ENCODE measurements around the gene TIMP3.

TIMP3 gene

DNA sequence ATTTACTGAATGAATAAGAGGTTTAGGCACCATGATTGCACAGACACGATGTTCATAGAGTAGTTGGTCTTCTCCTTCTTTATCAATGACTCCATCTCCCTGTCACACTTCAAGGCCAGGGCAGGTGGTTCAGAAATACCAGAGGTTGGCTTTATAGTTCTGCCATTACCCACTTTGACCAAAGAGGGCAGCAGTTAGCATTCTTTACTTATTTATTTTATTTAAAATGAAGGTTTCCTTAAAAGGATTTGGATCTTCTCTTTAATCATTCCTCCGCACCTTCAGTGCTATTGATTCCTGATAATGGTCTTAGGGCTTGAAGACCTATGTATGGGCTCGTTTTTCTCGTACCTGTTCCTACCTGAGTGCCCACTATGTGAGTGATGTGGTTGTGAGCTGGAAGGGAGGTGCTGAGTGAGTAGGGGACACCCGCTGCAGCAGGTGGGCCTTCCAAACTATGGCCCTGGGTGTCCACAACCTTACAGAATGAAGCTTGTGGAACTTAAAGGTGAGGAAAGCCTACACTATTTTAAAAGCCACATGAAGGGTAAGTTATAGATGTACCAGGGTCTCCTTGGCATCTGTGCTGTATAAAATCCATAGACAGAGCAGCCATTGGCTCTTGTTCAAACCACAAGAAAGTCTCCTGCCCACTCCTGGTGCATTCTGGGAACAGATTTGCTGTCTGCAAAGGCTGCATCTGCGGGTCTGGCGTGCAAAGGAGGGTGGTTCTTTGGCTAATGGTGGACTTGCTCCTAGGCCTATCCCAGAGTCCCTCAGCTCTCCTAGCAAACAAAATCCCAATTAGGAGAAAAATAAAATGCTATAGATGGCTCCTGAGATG lies 35.0 kb downstream of the TIMP3 start:
- ChIA-PET CTCF (interaction anchor here (0.6 to 2.1 kb wide), 12 partner anchors 10 to 764 kb away, joined by 3 to 8 read pairs (median 6); no protein-coding TSS in a partner anchor), POLR2A (interaction anchor here (1.9 kb wide), 1 partner anchor 35 kb away, joined by 8 read pairs; the partner anchor contains the start of gene TIMP3)
- Histone ChIP-seq H3K36me3 (ENCODE audit: control insufficient read depth in 2 of 2, insufficient read depth in 1 of 2, low read length in 2 of 2) (no peaks in the 10 kb centered on the region), H3K9me3 (ENCODE audit: control insufficient read depth, insufficient read depth, low read depth, low read length) (no peaks in the 10 kb centered on the region), H3K4me3 (ENCODE audit: low read depth, low read length) (no peak overlapping the region), H3K27ac (ENCODE audit: extremely low read depth, low read depth, low read length) (no peak overlapping the region), H3K4me1 (ENCODE audit: control insufficient read depth, insufficient read depth, low read length) (no peaks in the 10 kb centered on the region; the same call in 1 of the 2 replicates)
- no peak for TF ChIP-seq ZIC2 (tag by site-specific recombination; IDR thresholded peaks at IDR 0.05)
- TF ChIP-seq, protein P1, sequence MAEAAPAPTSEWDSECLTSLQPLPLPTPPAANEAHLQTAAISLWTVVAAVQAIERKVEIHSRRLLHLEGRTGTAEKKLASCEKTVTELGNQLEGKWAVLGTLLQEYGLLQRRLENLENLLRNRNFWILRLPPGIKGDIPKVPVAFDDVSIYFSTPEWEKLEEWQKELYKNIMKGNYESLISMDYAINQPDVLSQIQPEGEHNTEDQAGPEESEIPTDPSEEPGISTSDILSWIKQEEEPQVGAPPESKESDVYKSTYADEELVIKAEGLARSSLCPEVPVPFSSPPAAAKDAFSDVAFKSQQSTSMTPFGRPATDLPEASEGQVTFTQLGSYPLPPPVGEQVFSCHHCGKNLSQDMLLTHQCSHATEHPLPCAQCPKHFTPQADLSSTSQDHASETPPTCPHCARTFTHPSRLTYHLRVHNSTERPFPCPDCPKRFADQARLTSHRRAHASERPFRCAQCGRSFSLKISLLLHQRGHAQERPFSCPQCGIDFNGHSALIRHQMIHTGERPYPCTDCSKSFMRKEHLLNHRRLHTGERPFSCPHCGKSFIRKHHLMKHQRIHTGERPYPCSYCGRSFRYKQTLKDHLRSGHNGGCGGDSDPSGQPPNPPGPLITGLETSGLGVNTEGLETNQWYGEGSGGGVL (tag by site-specific recombination; IDR thresholded peaks at IDR 0.05): no peak
- TF ChIP-seq RBAK (tag by site-specific recombination; IDR thresholded peaks at IDR 0.05): no peak
- no peak for TF ChIP-seq ZNF670 (tag by site-specific recombination; IDR thresholded peaks at IDR 0.05; ENCODE audit: low read depth)
- no peak for TF ChIP-seq ZBTB1 (tag by site-specific recombination; IDR thresholded peaks at IDR 0.05)
- no peak for TF ChIP-seq ZFP41 (tag by site-specific recombination; IDR thresholded peaks at IDR 0.05; ENCODE audit: borderline replicate concordance)
- TF ChIP-seq ZNF621 (tag by site-specific recombination; IDR thresholded peaks at IDR 0.05): no peak
- no peak for TF ChIP-seq ZNF521 (tag by site-specific recombination; IDR thresholded peaks at IDR 0.05)

DNA sequence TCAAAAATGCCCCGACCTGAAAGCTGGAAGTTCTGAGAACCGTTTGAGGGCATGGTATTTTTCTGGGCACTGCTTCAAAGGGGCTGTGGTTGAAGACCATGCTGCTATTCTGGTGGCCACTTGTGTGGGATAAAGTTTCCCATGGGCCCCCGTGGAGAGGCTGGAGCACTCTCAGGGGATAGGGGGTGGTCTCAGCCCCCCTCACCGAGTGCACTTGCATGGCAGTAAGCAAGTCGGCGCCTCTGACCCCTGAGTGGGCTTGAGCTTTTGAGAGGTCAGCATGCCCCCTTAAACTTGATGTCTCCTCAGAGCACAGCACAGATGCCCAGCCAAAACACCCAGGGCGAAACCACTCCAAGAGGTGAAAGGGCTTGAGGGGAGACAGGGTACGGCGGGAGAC lies 35.6 kb downstream of the TIMP3 start:
- Histone ChIP-seq H3K36me3 (ENCODE audit: control insufficient read depth in 2 of 2, insufficient read depth in 1 of 2, low read length in 2 of 2) (no peaks in the 10 kb centered on the region), H3K4me3 (ENCODE audit: low read depth, low read length) (no peak overlapping the region), H3K4me1 (ENCODE audit: control insufficient read depth, insufficient read depth, low read length) (no peaks in the 10 kb centered on the region; the same call in 1 of the 2 replicates), H3K27ac (ENCODE audit: extremely low read depth, low read depth, low read length) (no peak overlapping the region), H3K9me3 (ENCODE audit: control insufficient read depth, insufficient read depth, low read depth, low read length) (no peaks in the 10 kb centered on the region)
- CTCF ChIA-PET: interaction anchor here (0.6 to 1.7 kb wide), 7 partner anchors 10 to 764 kb away, joined by 3 to 7 read pairs (median 6); no protein-coding TSS in a partner anchor
- POLR2A ChIA-PET: no interaction called here
- TF ChIP-seq ZNF530 (tag by site-specific recombination; IDR thresholded peaks at IDR 0.05; ENCODE audit: low read depth): no peak
- no peak for TF ChIP-seq ZNF555 (tag by site-specific recombination; conservative IDR thresholded peaks at IDR 0.05)
- TF ChIP-seq, protein P2, sequence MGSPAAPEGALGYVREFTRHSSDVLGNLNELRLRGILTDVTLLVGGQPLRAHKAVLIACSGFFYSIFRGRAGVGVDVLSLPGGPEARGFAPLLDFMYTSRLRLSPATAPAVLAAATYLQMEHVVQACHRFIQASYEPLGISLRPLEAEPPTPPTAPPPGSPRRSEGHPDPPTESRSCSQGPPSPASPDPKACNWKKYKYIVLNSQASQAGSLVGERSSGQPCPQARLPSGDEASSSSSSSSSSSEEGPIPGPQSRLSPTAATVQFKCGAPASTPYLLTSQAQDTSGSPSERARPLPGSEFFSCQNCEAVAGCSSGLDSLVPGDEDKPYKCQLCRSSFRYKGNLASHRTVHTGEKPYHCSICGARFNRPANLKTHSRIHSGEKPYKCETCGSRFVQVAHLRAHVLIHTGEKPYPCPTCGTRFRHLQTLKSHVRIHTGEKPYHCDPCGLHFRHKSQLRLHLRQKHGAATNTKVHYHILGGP (tag by site-specific recombination; IDR thresholded peaks at IDR 0.05): no peak

DNA sequence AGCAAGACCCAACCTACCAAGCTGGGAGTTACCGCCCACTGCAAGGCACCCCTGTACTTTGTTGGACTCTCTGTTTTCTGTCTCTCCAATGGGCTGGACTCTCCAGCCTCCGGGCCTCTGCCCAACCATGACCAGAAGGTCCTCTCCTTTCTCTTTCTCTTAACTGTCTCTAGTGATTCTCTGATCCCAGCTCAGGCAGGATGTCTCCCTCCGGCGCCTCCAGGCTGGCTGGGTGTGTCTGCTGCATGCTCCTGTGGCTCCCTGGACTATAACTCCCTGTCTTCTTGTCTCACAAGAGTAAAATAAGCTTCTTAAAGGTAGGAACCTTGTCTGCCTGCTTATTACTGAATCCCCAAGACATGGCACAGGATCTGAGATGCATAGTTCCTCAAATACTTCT lies 36.3 kb downstream of the TIMP3 start:
- no peaks in the 10 kb centered on the region for H3K9me3 ChIP-seq (ENCODE audit: control insufficient read depth, insufficient read depth, low read depth, low read length)
- ChIA-PET CTCF (interaction anchor here (0.6 to 0.9 kb wide), 4 partner anchors 13 to 365 kb away, joined by 3 to 4 read pairs (median 3); no protein-coding TSS in a partner anchor), POLR2A (no interaction called here)
- TF ChIP-seq ZNF670 (tag by site-specific recombination; IDR thresholded peaks at IDR 0.05; ENCODE audit: low read depth) (no peak), OVOL3 (tag by site-specific recombination; IDR thresholded peaks at IDR 0.05) (no peak), ZNF654 (tag by site-specific recombination; IDR thresholded peaks at IDR 0.05; ENCODE audit: low read depth) (no peak), ZNF146 (tag by site-specific recombination; IDR thresholded peaks at IDR 0.05) (no peak), ZNF501 (tag by site-specific recombination; IDR thresholded peaks at IDR 0.05) (no peak), ZNF138 (tag by site-specific recombination; IDR thresholded peaks at IDR 0.05; ENCODE audit: borderline replicate concordance) (no peak), REPIN1 (tag by site-specific recombination; IDR thresholded peaks at IDR 0.05; ENCODE audit: low read depth) (no peak), ZNF133 (tag by site-specific recombination; IDR thresholded peaks at IDR 0.05) (no peak), ZNF132 (tag by site-specific recombination; IDR thresholded peaks at IDR 0.05; ENCODE audit: borderline replicate concordance) (no peak), MEIS1 (CRISPR knock-in tag; IDR thresholded peaks at IDR 0.05; ENCODE audit: borderline replicate concordance) (no peak), KLF8 (tag by site-specific recombination; IDR thresholded peaks at IDR 0.05) (no peak), ZNF48 (tag by site-specific recombination; IDR thresholded peaks at IDR 0.05) (no peak), ZNF776 (tag by site-specific recombination; IDR thresholded peaks at IDR 0.05; ENCODE audit: borderline replicate concordance) (no peak), YY2 (tag by site-specific recombination; IDR thresholded peaks at IDR 0.05) (no peak)
- H3K36me3 ChIP-seq (ENCODE audit: control insufficient read depth in 2 of 2, insufficient read depth in 1 of 2, low read length in 2 of 2): no peaks in the 10 kb centered on the region
- H3K27ac ChIP-seq (ENCODE audit: extremely low read depth, low read depth, low read length): no peak overlapping the region
- H3K4me3 ChIP-seq (ENCODE audit: low read depth, low read length): no peak overlapping the region
- peaks cover 5% of the 10 kb centered on the region for H3K4me1 ChIP-seq (ENCODE audit: control insufficient read depth, insufficient read depth, low read length)

Measured in HEK293 (cell line).